PFSK-1 (cell line): ENCODE results near the gene ITGA7.

Source experiments
- POLR2AphosphoS5 ChIP-seq: IDR thresholded peaks from 2 replicates; pipeline ENCODE4 v1.6.1; 2012; ENCODE audit warnings: low read depth, mild to moderate bottlenecking, control low read depth, low read length, moderate library complexity
- REST ChIP-seq, 2 experiments: IDR thresholded peaks; 2 replicates each; pipeline versions ENCODE4 v1.6.1 to v1.8.0; 2011 to 2012; ENCODE audit warnings: low read depth in 2 of 2, low read length in 2 of 2, control low read depth in 1 of 2, inconsistent platforms in 1 of 2, mild to moderate bottlenecking in 1 of 2, moderate library complexity in 1 of 2; ENCODE audit not compliant: insufficient read depth in 1 of 2
- SIN3A ChIP-seq: IDR thresholded peaks from 2 replicates; pipeline ENCODE4 v1.6.1; 2012; ENCODE audit warnings: mild to moderate bottlenecking, low read length, moderate library complexity, borderline replicate concordance; ENCODE audit not compliant: insufficient read depth

- TF ChIP-seq POLR2AphosphoS5 = no peak
- TF ChIP-seq SIN3A = no peak
- no peak for TF ChIP-seq REST (IDR thresholded peaks at IDR 0.05; ENCODE audit: insufficient read depth in 1 of 2, low read depth in 2 of 2, low read length in 2 of 2)
Observed at GRCh38 chr12:55698965-55699364, 8.7 kb downstream of the ITGA7 start.
